Panc1 (cell line): ENCODE results near the gene CDH9. TPM values are rescaled to one million over a fixed set of nuclear protein-coding genes. Genes with fewer than 3 reads are reported as not detected.

ENCODE experiments used
- ATAC-seq: fragments of 200-7000 bp; cut with Tn5 transposase; 2 replicates; pipeline ENCODE4 v1.9.1; 2020; ENCODE audit warnings: mild to moderate bottlenecking, moderate library complexity
- BruUV-seq: library from RNA; stranded (reverse); fragments of 400-500 nt; replicated peaks from 2 replicates; lab custom pipeline; 2021; lab: Mats Ljungman, UMichigan
- CTCF ChIA-PET: fragments of 300-600 bp; sonication (Branson Sonifier 250); formaldehyde crosslinking; loops from one replicate; lab custom pipeline; 2022; ENCODE audit warnings: antibody characterized with exemption; lab: Charles Lee
- POLR2A ChIA-PET: fragments of 300-600 bp; sonication (Branson Sonifier 250); formaldehyde crosslinking; loops from one replicate; lab custom pipeline; 2022; ENCODE audit warnings: antibody characterized with exemption; lab: Charles Lee
- DNase-seq: peaks from one replicate; pipeline ENCODE4 v3.0.0-alpha.2; 2010; ENCODE audit warnings: low read depth, low spot score
- H3K27ac ChIP-seq: 2 replicates; pipeline ENCODE4 v1.5.1; 2011; ENCODE audit warnings: mild to moderate bottlenecking, low read length, inconsistent platforms
- H3K27me3 ChIP-seq: fragments of 200-500 bp; sonication (Bioruptor generic); 2 replicates; pipeline ENCODE4 v1.6.0; 2014; ENCODE audit warnings: low read length, inconsistent platforms; ENCODE audit not compliant: control insufficient read depth, insufficient read depth
- H3K36me3 ChIP-seq: fragments of 200-500 bp; sonication (Bioruptor generic); 2 replicates; pipeline ENCODE4 v1.5.1; 2014; ENCODE audit warnings: inconsistent platforms, mild to moderate bottlenecking, low read length, moderate library complexity; ENCODE audit not compliant: control insufficient read depth, insufficient read depth
- H3K4me1 ChIP-seq: 2 replicates; pipeline ENCODE4 v1.5.1; 2011; ENCODE audit warnings: inconsistent platforms, mild to moderate bottlenecking, low read length, moderate library complexity; ENCODE audit not compliant: control insufficient read depth, insufficient read depth
- H3K4me3 ChIP-seq, 2 experiments: 2 replicates each; pipeline ENCODE4 v1.5.1; 2011 to 2012; ENCODE audit warnings: low read depth in 2 of 2, low read length in 2 of 2, mild to moderate bottlenecking in 2 of 2, inconsistent platforms in 1 of 2, moderate library complexity in 1 of 2
- H3K9me3 ChIP-seq: fragments of 200-500 bp; sonication (Bioruptor generic); 2 replicates; pipeline ENCODE4 v1.5.1; 2014; ENCODE audit warnings: low read depth, mild to moderate bottlenecking, inconsistent platforms, low read length, moderate library complexity; ENCODE audit not compliant: control insufficient read depth, insufficient read depth
- POLR2AphosphoS5 ChIP-seq: IDR thresholded peaks from 2 replicates; pipeline ENCODE4 v1.6.1; 2012; ENCODE audit warnings: mild to moderate bottlenecking, low read depth, low read length, moderate library complexity
- SIN3A ChIP-seq: IDR thresholded peaks from 2 replicates; pipeline ENCODE4 v1.6.1; 2012; ENCODE audit warnings: low read depth, mild to moderate bottlenecking, low read length, moderate library complexity, borderline replicate concordance; ENCODE audit not compliant: insufficient read depth
- TCF7L2 ChIP-seq: IDR thresholded peaks from 2 replicates; pipeline ENCODE4 v1.6.1; 2011; ENCODE audit warnings: mild to moderate bottlenecking, low read depth, low read length, inconsistent platforms
- in situ Hi-C: cut with HindIII; loops from 2 replicates; pipeline ENCODE4 v1.10.0; 2016; ENCODE audit warnings: low sequenced_read_pairs, low pct_unique_long_range_greater_than_20kb
- intact Hi-C: fragments of 100-400 bp; cut with micrococcal nuclease; formaldehyde crosslinking; loops from one replicate; pipeline ENCODE4 v1.10.0; 2022; ENCODE audit not compliant: unreplicated experiment
- total RNA-seq: library from RNA; stranded (reverse); gene quantifications from one replicate; pipeline ENCODE4 v1.2.1, GENCODE V29; 2021; ENCODE audit not compliant: unreplicated experiment
- TF ChIP-seq, protein P1 (sequence below): fragments of 450-650 bp; IDR thresholded peaks from 2 replicates; pipeline ENCODE4 v1.5.1; 2017; ENCODE audit warnings: mild to moderate bottlenecking
- TF ChIP-seq, protein P2 (sequence below), 2 experiments: IDR thresholded peaks; 2 replicates each; pipeline ENCODE4 v1.6.1; 2011 to 2012; ENCODE audit warnings: low read depth in 2 of 2, control low read depth in 1 of 2, low read length in 1 of 2, mild to moderate bottlenecking in 1 of 2, moderate library complexity in 1 of 2; ENCODE audit not compliant: insufficient read depth in 1 of 2

Gene CDH9
- total RNA-seq, 1 experiment from 2014 or later: 0.10 TPM

DNA sequence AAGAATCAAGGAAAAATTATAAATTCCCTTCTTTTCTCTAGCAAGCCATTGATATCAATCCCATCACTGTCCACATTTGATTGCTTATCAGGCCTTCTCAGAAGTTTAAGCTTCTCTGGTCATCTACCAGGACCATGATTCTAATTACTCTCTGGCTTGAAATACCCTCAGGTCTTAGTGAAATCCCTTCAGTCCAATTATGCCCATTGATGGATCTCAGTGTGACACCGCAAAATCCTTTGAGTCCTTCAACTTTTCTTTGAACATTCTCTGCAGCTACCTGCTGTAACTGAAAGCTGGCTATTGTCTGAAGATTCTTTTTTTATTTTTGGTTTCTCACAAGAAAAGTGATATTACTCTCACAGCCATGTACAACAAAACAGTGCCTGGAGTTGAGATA is 3.0 kb upstream of the CDH9 start:
- Histone ChIP-seq H3K27me3 (no peaks in the 10 kb centered on the region), H3K27ac (no peak overlapping the region), H3K4me1 (no peaks in the 10 kb centered on the region), H3K36me3 (no peaks in the 10 kb centered on the region), H3K4me3 (no peak overlapping the region), H3K9me3 (no peaks in the 10 kb centered on the region; the same call in 1 of the 2 replicates)
- DNase-seq (no peak), ATAC-seq (no peak)
- in situ Hi-C loops: no loop called here
- BruUV-seq: no TSS peak
- intact Hi-C loops: no loop called here
- CTCF ChIA-PET: no interaction called here
- TF ChIP-seq, protein P1, sequence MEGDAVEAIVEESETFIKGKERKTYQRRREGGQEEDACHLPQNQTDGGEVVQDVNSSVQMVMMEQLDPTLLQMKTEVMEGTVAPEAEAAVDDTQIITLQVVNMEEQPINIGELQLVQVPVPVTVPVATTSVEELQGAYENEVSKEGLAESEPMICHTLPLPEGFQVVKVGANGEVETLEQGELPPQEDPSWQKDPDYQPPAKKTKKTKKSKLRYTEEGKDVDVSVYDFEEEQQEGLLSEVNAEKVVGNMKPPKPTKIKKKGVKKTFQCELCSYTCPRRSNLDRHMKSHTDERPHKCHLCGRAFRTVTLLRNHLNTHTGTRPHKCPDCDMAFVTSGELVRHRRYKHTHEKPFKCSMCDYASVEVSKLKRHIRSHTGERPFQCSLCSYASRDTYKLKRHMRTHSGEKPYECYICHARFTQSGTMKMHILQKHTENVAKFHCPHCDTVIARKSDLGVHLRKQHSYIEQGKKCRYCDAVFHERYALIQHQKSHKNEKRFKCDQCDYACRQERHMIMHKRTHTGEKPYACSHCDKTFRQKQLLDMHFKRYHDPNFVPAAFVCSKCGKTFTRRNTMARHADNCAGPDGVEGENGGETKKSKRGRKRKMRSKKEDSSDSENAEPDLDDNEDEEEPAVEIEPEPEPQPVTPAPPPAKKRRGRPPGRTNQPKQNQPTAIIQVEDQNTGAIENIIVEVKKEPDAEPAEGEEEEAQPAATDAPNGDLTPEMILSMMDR: no peak
- no peak for TF ChIP-seq POLR2AphosphoS5
- TF ChIP-seq TCF7L2: no peak
- TF ChIP-seq, protein P2, sequence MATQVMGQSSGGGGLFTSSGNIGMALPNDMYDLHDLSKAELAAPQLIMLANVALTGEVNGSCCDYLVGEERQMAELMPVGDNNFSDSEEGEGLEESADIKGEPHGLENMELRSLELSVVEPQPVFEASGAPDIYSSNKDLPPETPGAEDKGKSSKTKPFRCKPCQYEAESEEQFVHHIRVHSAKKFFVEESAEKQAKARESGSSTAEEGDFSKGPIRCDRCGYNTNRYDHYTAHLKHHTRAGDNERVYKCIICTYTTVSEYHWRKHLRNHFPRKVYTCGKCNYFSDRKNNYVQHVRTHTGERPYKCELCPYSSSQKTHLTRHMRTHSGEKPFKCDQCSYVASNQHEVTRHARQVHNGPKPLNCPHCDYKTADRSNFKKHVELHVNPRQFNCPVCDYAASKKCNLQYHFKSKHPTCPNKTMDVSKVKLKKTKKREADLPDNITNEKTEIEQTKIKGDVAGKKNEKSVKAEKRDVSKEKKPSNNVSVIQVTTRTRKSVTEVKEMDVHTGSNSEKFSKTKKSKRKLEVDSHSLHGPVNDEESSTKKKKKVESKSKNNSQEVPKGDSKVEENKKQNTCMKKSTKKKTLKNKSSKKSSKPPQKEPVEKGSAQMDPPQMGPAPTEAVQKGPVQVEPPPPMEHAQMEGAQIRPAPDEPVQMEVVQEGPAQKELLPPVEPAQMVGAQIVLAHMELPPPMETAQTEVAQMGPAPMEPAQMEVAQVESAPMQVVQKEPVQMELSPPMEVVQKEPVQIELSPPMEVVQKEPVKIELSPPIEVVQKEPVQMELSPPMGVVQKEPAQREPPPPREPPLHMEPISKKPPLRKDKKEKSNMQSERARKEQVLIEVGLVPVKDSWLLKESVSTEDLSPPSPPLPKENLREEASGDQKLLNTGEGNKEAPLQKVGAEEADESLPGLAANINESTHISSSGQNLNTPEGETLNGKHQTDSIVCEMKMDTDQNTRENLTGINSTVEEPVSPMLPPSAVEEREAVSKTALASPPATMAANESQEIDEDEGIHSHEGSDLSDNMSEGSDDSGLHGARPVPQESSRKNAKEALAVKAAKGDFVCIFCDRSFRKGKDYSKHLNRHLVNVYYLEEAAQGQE (IDR thresholded peaks at IDR 0.05; ENCODE audit: insufficient read depth in 1 of 2, low read depth in 2 of 2, low read length in 1 of 2): no peak
- no peak for TF ChIP-seq SIN3A
- POLR2A ChIA-PET: no interaction called here

DNA sequence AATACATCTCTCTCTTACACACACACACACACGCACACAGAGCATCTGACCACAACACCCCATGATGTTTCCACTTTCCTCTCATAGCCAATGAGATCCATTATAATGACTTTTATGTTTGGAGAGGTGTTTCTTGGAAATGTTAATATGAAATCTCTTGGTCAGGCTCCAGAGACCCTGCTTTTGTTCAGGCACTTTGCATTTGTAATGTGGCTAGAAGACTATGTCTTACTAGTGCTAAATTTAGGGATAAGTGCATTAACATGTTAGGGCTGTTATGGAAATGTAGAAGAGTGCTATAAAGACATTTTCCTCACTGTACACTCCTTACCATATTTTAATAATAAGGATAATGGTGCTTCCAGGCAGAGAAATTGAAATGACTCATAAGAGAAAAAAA is 3.8 kb downstream of the CDH9 start:
- H3K4me3 ChIP-seq: no peak overlapping the region
- no peak for ATAC-seq
- intact Hi-C loops (no loop called here), in situ Hi-C loops (no loop called here)
- H3K9me3 ChIP-seq: no peaks in the 10 kb centered on the region; the same call in 1 of the 2 replicates
- BruUV-seq: no TSS peak
- no peak overlapping the region for H3K27ac ChIP-seq
- H3K4me1 ChIP-seq: no peaks in the 10 kb centered on the region
- TF ChIP-seq SIN3A (no peak), TCF7L2 (no peak), POLR2AphosphoS5 (no peak)
- TF ChIP-seq, protein P2 (IDR thresholded peaks at IDR 0.05; ENCODE audit: insufficient read depth in 1 of 2, low read depth in 2 of 2, low read length in 1 of 2): no peak
- TF ChIP-seq, protein P1: no peak
- H3K36me3 ChIP-seq: no peaks in the 10 kb centered on the region
- POLR2A ChIA-PET: no interaction called here
- CTCF ChIA-PET: no interaction called here
- no peak for DNase-seq
- no peaks in the 10 kb centered on the region for H3K27me3 ChIP-seq
